NCI-H1694 (cell line): Measurements from ENCODE around the gene FRMPD1.

Experiments
- DNase-seq: peaks from one replicate; lab custom pipeline; 2025; lab: John Stamatoyannopoulos, UW

The FRMPD1 gene

DNA sequence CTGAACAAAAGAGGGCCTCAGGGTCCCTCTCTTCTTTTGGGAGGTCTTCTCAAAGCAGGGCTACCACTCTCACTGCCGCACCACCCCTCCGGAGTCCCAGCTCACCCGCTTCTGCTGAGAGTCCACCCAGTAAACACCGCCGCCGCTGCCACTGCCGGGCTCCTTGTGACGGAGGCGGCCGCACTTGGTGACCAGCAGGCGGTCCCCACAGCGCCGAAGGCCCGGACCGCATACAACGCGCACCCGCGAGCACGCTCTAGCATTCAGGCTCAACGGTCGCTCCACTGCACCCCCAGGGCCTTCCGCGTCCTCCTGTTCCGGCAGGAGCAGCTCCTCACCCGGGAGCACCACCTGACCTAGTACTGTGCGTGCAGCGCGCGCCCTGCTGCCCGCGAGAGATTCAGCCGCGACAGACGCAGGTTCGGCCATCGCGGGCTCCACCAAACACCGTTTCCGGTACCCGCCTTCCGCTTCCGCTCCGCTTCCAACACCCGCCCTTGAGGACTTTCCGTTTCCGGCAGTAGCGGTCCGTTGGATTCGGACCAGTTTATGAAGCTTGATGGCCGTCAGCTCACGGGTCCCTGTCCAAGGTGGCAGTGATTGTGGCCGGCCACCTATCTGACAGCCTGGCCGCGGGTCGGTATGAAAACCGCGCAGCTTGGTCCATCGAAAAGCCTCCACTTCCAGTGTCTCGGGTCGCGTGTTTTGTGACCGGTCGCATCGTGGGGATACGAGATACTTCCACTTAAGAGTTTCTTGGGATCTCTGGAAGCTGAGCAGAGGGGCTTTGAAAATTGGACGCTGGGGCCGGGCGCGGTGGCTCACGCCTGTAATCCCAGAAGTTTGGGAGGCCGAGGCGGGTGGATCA lies 134.1 kb downstream of the FRMPD1 start, which contains the start of gene EXOSC3:
Gene EXOSC3, minus strand, starts transcription at position 449 of the 868 bp plus-strand sequence. Its CDS starts 20 bp downstream, at position 429.
- DNase-seq, result peak; percentile 81

DNA sequence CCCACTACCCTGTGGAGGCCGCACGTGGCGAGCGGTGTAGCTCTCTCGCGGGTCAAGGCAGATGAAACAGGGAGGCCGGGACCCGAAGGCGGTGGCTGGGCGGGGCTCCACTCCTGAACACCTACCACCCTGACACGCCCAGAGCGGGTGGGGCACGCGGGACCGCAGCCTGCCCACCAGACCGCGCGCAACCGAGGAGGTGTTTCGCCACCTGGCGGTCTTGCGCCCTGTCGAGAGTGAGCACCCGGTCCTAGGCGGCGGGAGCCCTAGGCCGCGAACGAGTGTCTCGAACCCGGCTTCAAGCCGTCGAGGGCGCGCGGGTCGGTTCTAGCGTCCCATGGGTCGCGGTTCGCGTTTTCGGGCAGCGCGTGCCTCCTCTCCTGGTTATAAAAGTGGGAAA lies 136.3 kb downstream of the FRMPD1 start:
- no peak for DNase-seq

DNA sequence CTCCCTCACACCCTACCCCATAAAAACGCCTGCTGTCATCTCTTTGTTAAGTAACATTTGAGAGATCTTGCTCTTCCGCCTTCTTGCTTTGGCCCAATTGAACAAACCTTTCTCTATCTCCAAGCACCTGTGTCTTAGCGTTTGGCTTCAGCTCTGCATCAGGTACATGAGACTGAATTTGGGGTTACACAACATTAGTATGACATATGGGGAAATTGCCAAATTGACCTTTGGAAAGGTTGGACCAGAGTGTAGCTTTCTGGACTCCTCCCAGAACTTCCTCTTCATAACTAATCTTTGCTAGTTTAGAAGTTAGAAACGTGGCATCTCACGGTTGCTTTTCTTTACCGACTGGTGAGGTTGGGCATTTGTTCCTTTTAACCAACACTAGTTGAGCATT lies 137.6 kb downstream of the FRMPD1 start:
- no peak for DNase-seq

DNA sequence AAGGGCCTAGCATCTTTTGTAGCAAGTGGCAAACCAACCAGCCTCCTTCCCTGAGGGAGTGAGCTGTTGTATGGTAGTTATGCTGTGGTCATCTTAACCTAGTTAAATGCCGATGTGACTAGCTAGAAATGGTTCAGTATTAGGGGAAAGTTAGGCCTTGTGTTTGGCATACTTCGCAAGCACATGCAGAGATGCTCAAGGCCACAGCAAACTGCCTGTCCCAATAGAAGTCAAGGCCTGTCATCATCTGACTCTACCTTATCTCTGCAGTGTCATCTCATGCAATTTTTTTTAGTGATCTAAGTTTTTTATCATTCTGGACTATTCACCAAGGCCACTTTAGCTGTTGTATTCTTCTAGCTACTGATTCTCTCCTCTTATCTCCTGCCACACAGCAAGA lies 139.3 kb downstream of the FRMPD1 start:
- no peak for DNase-seq

DNA sequence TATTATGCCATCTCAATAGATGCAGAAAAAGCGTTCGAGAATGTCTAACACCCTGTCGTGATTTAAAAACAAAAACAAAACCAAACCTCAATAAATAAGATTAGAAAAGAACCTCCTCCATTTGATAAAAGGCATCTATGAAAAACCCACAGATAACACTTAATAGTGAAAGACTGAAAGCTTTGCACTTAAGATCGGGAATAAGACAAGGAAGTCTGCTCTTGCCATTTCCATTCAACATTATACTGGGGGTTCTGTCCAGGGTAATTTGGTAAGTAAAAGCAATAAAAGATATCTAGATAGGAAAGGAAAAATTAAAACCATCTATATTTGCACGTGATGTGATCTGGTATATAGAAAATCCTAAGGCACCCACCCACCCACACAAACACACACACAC lies 141.4 kb downstream of the FRMPD1 start:
- no peak for DNase-seq

DNA sequence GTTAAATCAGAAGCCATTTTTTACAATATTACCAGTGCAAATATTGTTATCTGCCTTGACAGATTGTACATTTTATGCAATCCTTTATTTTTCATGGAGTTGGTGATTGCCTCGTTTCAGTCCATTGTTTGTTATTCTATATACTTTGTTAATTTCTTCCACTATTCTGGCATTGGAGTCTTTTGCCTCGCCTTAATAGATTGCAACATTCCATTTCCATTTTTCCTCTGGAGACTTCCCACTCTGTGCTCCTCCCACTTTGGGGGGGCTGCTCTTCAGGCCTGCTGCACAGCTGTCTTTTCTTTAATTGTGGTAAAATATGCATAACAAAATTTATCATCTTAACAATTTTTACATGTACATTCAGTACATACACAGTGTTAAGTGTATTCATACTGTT lies 145.5 kb downstream of the FRMPD1 start:
- DNase-seq, result no peak
